ENCODE measurements around the gene CMKLR1.

Gene CMKLR1

DNA sequence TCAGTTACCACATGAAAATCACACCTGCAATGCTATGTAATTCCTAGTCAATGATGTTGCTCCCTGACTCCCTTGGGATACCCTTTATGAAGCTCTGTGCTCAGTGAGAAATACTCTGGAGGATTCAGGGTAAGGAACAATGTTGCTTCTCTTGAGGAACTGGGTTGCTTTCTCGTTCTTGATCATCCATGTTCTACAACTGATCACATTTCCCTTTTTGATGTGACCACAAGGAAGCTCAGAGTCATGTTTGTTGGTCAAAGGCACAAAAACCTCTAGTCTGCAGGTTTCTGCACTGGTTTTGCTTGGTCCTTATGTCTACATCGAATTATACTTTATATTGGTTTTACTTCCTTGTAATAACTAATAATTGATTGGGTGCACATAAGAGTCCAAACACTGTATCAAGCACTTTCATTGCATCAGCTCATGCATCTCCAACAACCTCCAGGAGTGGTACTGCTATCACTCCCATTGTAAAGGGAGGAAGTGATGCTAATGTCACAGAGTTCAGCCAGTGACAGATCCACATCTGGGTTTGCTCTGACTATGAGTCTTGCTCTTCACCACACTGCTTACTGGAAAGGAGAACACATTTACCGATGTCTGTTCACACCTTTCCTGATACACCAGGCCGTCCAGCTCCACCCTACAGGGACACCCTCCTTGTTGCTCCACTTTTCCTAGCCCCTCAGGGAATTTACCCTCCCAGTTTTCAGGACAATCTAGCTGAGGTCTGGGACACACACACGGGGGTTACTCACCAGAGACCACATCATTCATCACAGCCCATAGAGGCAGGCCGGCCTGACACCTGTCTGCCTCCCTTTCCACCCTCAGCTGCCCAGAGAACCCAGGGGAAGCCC is 41.0 kb downstream of the CMKLR1 start:
- peak; percentile 66 for DNase-seq

DNA sequence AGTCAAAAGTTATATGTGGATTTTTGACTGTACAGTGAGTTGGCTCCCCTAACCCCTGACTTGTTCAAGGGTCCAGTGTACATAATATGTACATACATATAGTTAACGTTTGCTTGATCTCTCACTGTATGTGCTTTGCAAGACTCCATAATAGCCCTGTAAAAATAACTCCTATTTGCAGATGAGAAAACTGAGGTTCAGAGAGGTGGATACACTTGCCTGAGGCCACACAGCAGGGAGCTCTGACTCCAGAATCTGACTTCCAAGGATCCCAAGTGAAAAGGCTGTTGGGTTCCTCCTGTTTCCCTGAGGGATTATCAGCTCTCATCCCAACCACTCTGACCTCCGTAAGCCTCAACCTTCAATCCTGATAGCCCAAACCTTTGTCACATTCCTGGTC is 41.7 kb downstream of the CMKLR1 start:
- no peak for DNase-seq

DNA sequence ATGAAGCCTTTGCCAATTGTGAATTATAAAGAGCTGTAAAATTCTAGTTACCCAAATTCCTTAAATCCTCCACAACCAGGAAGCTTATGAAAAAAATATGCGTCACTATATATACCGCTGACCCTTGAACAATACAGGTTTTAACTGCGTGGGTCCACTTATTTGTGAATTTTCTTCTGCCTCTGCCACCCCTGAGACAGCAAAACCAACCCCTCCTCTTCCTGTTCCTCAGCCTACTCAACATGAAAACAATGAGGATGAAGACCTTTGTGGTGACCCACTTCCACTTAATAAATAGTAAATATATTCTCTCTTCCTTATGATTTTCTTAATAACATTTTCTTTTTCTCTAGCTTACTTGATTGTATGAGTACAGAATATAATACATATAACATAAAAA is 42.2 kb downstream of the CMKLR1 start:
- DNase-seq: peak; percentile 30

DNA sequence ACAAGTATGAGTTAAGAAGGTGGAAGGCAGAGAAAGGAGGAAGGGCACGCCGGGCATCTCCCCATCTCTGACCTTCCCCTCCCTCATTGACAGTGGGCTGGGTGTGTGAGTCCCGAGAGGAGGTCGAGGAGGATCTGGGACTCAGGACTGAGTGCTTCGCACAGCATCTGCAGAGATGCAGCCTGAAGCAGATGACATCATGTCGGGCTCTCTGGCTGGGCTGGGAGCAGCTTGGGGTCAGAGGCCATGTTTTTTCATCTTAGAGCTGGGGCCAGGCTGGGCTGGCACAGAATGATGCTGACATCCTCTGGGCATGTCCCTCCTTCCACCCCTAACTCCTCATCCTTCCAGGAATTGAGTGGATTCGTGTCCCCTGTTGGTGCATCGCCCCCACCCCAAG is 43.5 kb downstream of the CMKLR1 start:
- DNase-seq: no peak

DNA sequence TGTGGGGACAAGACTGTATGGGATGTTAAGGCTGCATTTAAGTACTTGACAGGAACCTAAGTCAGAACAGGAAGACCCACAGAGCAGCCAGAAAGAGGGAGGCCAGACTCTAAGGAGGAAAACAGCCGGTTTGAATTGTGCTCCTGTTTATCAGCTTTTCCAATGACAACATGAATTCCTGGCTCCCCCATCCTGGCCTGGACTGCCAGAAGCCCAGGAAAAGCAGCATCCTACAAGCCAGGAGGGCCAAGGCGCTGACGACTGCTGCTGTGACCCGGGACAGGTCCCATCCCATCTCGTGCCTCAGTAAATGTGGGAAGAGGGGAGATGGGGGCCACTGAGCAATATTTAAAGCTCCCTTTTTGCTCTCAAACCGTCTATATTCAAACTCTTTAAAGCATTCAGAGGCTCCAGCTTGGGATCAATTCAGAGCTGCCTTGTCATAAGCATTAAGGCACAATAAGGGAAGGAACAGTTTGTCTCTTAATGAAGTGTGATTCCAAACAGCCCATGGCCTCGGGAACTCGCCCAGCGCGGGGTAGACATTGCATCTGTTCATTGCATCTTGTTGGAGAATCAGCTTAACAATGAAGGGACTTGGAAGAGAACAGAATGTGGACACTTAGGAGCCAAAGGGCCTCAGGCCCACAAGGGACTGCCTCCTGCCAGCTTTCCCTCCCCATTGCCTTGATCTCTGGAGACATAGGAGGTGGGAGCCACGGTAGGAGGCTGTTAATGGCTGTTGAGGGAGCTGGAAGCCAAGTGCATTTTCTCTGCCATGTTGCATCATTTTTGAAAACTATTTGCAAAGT is 49.6 kb downstream of the CMKLR1 start:
- no peak for DNase-seq

DNA sequence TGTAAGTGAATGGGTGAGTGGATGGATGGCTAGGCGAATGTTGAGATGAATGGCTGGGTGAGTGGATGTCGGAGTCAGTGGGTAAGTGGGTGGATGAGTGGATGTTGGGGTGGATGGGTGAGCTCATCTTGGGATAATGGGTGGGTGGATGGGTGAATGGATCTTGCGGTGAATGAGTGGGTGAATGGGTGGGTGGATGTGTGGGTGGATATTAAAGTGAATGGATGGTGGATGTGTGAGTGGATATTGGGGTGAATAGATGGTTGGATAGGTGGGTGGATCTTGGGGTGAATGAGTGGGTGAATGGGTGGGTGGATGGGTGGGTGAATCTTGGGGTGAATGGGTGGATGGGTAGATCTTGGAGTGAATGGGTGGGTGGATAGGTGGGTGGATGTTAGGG is 51.9 kb downstream of the CMKLR1 start:
- no peak for DNase-seq

DNA sequence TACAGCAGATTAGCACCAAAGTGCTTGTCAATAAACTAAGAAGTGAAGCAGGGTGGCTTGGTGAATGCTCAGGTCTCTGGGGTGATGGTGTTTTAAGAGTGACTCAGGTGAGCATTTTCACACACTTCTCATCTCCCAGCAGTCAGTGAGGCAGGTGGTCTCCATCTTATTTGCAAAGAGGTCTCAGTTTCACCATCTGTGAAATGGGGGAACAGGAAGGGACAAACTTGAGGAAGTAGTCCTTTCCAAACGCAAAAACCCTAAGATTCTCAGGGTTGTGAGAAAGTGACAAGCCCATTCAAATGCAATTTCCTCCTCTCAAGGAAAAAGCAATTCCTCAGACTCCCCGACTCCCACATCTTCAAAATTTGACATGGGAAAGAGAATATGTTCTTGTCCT is 54.1 kb downstream of the CMKLR1 start:
- DNase-seq: no peak

DNA sequence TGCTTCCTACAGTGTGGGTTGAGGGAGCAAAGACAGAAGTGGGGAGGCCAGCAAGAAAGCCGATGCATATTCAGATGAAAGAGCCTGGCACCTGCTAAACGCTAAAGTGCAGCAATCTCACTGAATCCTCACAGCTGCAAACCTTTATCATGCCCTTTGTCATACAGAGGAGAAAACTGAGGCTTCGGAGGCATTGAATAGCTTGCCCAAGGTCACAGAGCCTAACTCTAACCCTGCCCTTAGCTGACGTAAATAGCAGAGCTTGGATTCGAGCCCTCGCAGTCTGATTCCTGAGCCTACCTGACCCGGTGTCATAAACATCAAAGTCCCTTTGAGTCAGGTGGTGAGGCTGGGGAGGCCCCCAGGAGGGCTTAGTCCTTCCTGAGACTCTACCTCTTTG is 54.9 kb downstream of the CMKLR1 start:
- DNase-seq: no peak

DNA sequence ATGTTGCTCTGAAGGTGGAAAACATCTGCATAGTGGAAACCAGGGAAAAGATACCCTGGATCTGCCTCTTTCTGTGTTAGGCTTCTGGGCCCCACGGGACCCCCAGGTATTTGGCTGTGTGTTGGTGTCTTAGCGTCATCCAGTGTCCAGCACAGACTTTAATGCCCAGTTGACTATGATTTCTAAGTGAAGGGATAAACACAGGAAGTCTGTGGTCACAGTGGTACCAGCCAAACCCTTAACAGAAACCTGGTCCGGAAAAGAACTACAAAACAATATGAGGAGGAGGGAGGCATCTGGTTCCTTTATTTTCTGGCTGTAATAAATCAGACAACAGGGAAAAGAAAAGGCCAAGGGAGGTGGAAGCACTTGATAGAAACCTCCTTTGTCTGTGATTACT is 56.4 kb downstream of the CMKLR1 start:
- no peak for DNase-seq

DNA sequence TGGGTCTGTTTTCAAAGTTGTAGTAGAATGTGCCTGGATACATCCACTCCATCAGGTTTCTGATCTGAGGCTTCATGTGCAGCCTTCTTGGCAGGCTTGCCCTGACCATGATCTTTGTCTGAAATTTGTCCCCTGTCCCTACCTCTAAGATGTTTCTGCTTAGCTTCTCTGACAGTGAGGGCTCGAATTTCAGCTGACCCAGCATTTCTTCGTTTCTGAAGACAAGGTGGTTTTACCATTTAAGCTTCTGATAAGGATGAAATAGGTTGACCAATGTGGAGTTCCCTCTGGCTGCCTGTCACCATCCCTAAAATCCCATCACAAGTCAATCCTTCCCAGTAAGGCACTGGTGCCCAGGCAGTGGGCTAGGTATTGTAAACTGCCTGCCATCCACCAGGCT is 57.0 kb downstream of the CMKLR1 start:
- DNase-seq: no peak

DNA sequence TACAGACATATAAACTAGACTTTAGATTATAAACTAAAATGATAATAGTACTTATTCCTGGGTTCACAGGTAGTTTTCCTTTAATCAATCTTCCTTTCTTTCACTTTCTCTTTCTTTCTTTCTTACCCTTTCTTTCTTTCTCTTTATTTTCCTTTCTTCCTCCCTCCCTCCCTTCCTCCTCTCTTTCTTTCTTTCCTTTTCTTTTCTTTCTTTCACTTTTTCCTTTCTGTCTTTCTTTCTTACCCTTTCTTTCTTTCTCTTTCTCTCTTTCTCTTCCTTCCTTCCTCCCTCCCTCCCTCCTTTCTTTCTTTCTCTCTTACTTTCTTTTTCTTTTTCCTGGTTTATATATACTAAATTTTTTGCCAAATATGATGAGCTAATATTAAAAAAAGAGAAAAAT is 61.5 kb downstream of the CMKLR1 start:
- DNase-seq: no peak

DNA sequence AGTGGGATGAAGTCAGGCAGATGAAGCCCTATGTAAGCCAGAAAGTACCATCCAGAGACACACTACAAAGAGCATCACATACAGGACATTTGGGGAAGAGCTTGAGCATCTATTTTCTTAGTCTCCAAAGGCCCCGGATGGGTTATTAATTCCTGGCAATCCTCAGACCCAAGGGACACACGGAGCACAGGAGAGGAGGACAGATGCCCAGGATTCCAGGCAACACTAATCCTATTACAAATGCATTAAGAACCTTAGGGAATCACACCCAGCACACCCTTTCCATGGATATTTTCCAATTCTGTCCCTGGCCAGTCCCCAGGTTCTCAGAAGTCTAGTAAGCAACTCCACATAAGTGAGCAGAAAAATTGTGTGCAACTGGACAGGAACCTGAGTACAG is 65.9 kb downstream of the CMKLR1 start:
- no peak for DNase-seq

DNA sequence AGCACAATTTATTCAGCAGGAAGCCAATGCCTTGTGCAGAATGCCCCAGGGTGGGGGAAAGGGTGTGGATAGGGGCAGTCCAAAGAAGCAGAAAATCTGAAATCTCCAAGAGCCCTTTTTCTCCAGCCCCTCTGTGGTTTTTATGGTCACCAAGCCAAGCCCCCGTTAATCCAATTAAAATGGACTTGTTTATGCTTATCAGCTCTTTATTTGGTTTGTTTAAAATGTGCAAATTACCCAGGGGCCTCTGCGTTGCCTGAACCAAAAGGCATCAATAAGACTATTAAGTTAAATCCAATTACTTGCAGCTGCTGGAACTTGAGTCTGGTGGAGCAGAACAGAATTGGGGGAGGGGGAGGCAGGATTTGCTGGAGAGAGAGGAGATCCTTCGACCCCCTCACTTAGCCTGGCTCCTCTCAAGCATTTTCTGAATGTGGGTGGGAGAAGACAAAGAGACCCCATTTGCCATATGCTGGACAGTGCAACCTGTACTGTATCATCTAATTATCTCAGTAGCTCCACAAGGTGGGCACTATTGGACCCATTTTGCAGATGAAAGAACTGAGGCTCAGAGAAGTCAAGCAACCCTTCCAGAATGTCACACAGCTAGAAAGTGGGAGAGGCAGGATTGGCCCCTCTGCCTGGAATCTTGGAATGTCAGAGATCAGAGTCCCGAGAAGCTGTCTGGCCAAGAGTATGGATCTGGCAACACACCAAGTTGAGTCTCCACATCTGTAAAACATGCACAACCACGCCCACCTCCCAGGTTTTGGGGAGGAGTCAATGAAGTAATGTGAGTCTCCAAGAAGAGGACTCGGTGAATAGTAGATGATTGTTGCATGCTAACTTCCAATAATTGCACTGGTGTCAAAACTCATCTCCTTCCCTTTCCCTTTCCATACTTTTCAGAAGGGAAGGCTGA is 66.9 kb downstream of the CMKLR1 start:
- DNase-seq: no peak

DNA sequence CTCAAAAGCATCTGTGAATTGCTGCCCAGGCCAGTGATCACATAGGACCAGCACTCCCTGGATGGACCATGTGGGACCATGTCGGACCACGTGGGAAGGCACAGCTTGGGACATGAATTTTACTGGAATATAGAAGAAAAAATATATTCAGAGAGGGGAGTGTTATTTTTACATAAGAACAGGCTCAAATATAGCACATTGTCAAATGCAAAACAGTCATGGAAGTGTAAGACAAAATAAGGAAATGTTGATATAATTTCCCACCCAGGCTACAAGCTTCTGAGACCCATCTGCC is 68.3 kb downstream of the CMKLR1 start:
- no peak for DNase-seq

DNA sequence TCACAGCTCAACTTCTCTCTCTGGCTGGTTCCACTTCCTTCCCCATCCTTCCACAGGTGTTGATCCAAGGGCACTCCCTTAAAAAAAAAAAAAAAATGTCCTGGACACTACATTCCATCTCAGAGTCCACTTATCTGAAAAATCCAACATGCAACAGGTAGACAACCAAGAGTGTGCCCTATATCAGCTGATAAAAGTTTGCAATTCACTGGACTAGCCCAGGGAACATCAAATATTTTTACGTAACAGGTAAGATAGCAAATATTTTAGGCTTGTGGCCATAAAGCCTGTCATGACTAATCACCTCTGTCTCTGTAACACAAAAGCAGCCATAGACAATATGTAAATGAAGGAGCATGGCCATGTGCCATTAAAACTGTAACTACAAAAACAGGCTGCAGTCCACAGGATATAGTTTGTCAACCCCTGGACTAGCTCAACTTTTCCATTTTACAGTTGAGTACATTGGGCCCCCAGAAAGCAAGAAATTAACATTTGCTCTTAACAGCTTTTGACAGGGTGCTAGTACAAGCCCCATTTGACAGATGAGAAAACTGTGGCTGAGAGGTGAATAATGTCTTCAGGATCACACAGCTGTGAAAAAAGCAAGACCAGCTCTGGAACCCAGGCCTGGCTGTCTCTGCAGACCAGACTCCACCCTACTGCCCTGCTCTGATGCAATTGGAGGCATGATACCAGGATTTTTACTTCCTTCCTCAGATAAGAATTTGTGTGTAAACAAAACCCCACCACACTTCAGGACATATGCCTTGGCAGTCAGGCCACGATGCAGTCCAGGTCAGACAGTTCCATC is 68.9 kb downstream of the CMKLR1 start:
- peak; percentile 38 for DNase-seq

DNA sequence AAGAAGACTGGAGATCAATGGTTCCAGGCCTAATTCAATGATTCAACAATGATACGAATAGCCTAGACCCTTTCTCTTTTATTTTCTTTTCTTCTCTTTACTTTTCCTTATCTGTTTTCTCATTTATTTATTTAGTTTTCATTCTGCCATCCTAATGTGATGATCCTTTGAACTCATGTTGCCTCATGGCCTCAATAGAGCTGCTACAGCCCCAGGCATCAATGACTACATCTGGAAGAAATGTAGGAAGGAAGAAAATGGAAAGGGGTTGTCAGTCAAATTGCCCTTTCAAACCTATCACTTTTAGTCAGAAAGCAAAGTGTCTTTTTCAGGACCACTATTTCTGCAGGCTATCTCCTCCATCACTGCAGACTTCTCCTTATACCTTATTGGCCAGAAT is 69.9 kb downstream of the CMKLR1 start:
- no peak for DNase-seq

DNA sequence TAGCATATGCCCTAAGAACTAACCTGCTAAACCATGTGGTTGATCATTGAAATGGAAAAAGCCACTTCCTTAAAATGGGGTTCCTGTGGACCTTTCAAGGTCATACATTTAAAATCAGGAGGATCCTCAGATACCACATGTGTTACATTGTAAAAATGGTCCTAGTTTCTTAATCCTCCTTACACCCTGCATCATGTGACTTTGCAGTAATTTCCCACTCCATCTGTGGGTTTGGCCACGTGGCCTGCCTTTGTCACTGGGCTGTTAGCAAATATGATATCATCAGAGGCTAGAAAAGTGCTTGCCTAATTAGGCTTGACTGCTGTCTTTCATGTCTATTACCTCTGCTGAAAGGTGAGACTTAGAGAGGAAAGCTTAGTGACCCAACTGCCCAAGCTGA is 70.7 kb downstream of the CMKLR1 start:
- peak; percentile 93 for DNase-seq

DNA sequence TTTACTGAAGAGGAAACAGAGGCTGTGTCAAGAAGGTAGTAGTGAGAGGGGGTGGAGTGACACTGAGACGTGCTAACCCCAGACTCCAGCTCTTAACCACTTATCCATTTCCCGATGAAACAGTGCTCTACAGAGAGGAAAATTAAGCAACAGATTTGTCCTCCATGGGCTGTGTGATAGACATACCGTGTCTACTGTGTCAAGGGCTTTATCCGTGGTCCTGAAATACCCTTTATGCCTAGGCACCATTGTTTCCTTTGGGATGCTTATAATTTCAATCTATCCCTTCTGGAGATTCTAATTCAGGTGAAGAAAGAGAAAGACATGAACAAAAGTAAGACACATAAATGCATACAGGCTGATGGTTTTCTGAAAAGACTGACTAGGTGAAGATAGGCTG is 71.7 kb downstream of the CMKLR1 start:
- no peak for DNase-seq

DNA sequence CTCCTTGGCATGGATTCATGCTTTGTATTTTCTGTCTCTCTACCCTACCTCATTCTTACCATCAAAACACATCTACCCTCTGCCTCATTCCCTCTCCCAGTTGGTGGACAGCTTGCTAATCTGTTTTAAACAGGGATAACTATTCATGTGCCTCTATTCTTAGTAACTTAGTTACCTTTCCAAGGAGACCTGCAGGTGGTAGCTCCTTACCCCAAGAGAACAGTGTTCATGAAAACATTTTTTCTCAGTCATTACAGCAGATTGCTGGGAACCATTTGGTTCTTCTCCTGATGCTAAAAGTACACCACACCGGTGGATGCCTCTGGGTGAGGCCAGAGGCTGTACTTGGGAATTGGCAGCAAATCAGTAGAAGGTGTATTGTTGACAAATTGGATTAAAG is 73.0 kb downstream of the CMKLR1 start:
- no peak for DNase-seq

DNA sequence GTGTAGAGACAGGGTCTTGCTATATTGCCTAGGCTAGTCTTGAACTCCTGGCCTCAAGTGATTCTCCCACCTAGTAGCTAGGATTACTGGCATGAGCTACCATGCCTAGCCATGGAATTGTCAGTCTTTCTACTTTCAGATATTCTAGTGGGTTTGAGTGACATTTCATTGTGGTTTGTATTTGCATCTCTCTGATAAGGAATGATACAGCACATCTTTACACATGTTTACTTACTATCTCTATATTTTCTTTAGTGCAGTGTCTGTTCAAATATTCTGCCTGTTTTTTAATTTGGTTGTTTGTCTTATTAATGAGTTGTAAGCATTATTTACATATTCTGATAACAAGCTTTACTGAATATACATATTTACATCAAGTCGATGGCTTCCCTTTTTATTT is 73.6 kb downstream of the CMKLR1 start:
- DNase-seq: no peak

DNA sequence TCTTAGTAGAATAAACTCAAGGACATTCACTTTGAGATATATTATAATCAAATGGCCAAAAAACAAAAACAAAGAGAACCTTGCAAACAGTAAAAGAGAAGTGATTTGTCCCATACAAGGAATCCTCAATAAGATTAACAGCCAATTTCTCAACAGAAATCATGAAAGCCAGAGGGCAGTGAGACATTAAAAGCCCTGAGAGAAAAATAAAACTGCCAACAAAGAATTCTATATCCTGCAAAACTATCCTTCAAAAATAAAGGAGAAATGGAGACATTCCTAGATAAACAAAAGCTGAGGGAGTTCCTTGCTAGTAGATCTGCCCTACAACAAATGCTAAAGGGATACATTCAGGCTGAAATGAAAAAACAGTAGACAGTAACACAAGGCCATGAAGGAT is 78.1 kb downstream of the CMKLR1 start:
- DNase-seq: no peak

DNA sequence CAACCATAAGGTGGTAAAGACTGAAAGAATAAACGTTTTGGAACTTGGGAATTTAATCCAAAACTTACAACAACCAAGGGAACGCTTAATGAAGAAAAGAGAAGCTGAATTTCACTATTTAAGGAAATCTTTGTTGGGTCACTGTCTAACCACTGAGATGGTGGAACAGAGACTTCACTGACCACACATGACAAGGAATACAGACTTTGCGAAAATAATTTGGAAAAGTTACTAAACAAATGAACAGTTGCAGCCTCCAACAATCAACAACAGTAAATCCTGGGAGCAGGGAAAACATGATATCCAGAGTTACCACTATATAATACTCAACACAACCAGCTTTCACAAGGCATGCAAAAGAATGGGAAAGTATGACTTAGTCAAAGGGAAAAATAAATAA is 79.1 kb downstream of the CMKLR1 start:
- DNase-seq: no peak
